NCI-H146 treated with DMSO at 0.1 percent for 48 hours (cell line): ENCODE results near the gene GATA3.

Source experiments
- DNase-seq: peaks from one replicate; lab custom pipeline; 2025; ENCODE audit not compliant: unreplicated experiment; lab: John Stamatoyannopoulos, UW

Gene GATA3

DNA sequence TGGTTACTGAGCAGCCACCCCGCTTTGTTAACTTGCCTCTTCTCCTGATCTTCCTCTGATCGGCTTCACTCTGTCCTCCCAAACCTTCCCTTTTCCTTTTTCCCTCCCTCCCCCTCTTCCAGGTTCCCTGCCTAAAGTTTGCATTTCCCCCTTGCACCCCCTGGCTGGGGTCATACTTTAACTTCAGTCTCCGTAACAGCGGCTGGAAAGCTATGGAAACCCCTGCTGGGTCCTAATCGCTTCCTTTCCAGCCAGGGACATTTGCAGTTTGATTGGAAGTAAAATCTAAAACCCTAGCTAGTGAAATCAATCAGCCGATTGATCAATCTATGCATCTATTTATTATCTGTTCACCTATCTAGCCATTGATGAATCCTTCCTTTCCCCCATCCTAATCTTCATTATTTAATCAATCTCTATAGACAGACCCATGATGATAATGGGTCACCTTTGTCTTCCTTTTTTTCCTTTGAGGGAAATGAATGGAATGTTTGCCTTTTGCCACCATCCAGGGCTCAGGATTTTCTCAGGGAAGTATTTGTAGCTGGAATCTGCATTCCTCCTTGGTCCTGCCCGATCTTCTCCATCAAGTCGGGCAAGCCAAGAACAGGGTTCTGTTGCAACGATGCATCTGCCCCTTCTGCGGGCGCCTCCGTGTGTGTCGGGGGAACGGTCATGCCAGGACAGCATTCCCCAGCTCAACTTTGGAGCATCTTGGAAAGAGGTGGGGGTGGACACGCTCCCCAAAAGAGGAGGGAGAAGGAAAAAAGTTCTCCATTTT lies 8.8 kb downstream of the GATA3 start:
- no peak for DNase-seq

GRCh38 chr10:8063935-8064334 lies 9.4 kb downstream of the GATA3 start:
- DNase-seq = no peak

GRCh38 chr10:8064436-8064835 lies 9.9 kb downstream of the GATA3 start:
- DNase-seq = no peak

- DNase-seq = no peak
Observed at GRCh38 chr10:8065651-8066050, 11.2 kb downstream of the GATA3 start.

- DNase-seq = no peak
Observed at GRCh38 chr10:8066124-8066523, 11.6 kb downstream of the GATA3 start.

- no peak for DNase-seq
Observed at GRCh38 chr10:8066797-8067196, 12.3 kb downstream of the GATA3 start.

DNA sequence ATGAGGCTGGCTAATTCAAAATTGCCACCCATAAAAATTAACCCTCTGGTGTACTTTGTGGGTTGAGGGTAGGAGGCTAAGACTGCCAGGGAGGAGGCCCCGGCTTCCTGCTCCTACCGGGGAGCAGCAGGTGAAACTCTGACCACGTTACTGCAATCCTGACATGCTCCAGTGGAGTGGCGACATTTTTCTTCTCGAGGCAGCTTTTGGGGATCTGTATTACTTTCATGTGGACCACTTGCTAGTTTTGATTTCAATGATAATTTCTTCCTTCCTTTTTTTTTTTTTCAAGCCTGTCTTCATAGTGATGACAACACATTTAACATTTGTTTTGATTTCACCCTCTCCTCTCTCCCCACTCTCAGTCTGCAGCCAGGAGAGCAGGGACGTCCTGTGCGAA lies 14.6 kb downstream of the GATA3 start:
- no peak for DNase-seq

DNA sequence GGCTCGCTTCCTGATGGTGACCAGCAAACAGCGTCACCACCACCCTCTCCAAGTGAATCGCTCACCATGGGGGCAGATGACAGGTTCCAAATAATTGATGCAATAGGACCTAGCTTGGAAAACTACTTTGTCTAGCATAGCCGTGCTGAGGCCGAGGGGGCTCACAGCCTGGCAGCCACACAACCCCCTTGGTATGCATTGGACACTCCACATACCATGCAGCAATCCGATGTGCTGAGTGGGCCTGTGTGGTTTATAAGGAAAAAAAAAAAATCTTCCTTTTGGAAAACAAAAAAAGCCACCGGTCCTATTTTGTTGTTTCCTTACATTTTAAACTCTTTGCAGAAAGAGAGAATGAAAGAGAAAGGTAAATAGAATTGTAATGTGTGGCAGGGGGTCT lies 15.1 kb downstream of the GATA3 start:
- DNase-seq = no peak

- no peak for DNase-seq
Observed at GRCh38 chr10:8070440-8070839, 16.0 kb downstream of the GATA3 start.

GRCh38 chr10:8071006-8071405 lies 16.5 kb downstream of the GATA3 start:
- no peak for DNase-seq

DNA sequence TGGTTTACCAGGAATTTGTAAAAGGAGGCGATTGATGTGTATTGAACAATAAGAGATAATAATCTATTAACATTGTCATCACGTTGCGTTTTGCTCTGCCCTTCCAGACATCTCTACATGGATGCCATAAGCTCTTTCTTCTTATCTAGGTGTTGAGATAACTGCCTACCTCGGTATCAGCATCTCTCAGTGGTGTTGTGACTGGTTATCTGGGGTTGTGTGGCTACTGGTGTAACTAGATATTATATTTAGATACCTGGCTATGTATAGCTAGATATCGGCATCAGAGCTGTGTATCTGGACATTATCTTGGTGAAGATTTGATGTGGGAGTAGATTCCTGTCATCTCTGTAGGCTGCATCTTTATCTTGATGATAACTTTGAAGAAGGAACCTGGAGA lies 17.2 kb downstream of the GATA3 start:
- no peak for DNase-seq

GRCh38 chr10:8072211-8072610 lies 17.7 kb downstream of the GATA3 start:
- DNase-seq = no peak

DNA sequence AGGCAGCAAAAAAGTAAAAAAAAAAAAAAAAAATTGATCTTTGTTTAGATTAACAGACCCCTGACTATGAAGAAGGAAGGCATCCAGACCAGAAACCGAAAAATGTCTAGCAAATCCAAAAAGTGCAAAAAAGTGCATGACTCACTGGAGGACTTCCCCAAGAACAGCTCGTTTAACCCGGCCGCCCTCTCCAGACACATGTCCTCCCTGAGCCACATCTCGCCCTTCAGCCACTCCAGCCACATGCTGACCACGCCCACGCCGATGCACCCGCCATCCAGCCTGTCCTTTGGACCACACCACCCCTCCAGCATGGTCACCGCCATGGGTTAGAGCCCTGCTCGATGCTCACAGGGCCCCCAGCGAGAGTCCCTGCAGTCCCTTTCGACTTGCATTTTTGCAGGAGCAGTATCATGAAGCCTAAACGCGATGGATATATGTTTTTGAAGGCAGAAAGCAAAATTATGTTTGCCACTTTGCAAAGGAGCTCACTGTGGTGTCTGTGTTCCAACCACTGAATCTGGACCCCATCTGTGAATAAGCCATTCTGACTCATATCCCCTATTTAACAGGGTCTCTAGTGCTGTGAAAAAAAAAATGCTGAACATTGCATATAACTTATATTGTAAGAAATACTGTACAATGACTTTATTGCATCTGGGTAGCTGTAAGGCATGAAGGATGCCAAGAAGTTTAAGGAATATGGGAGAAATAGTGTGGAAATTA lies 19.4 kb downstream of the GATA3 start:
- no peak for DNase-seq

GRCh38 chr10:8074881-8075280 lies 20.4 kb downstream of the GATA3 start:
- DNase-seq = no peak

GRCh38 chr10:8075282-8076260 lies 21.1 kb downstream of the GATA3 start:
- DNase-seq = no peak

- no peak for DNase-seq
Observed at GRCh38 chr10:8076933-8077332, 22.4 kb downstream of the GATA3 start.

DNA sequence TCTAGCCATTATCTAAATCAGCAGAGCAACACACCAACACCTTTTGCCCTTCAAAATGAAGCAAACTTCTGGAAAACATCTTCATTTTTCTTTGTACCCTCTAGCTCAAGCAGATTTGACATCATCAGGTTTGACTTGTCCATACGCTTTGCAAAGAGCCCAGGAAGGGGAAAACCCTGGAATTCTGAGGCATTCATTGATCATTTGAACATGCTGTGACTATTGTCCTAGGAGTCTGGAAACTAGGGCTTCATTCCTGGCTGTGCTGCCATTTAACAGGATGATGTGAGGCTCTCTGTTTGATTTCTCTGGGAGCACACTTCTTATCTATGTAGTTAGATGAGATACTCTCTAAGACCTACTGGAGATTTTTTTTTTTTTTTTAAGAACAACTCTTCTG lies 23.5 kb downstream of the GATA3 start:
- DNase-seq = no peak

DNA sequence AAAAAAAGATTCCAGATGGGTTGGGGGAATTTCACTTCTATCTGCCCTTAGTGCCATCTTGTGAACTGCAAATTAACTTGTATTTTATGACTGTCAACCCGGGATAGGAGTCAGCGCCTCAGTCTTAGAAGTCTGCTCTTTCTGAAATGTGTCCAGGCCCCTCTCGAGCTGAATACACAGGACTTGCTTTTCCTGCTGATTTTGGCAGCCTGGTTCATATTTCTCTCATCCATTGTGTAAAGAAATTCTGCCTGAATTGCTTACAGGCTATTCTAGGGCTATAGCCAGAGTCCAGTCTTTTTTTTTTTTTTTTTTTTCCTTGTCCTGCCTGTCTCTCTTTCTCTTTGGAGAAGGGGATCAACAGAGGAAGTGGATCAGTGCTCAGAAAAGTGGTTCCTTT lies 24.6 kb downstream of the GATA3 start:
- no peak for DNase-seq

DNA sequence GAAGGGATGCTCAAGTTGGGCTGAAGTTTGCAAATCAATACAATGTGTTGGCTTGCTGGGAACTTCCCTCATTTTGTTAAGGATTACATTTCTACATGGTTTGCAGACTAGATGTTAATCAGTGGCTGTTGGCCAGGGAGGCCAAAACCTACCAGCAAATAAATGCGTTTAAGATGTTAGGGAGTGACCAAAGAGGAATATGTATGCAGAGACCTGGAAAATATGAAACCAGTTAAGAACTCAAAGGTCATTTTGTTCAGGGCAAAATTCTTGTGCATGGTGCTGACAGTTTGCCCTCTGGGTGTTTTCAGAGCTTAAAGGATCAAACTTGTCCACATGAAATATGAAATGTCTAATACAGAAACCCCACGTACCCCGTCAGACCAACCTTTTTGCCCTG lies 30.3 kb downstream of the GATA3 start:
- DNase-seq = no peak

DNA sequence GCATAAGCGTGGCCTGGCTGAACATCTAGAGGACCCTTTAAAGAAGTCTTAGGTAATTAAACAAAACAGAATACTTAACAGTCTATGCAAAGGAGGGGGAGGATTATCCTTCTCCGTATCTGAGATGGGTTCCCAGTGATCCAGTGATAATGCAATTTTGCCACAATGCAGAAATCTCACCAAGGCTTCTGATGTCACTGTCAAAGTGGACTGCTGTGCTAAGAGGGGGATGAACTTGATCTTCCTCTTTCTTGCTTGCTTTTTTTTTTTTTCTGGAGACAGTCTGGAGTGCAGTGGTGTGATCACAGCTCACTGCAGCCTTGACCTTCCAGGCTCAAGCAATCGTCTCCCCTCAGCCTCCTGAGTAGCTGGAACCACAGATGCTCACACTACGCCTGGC lies 30.8 kb downstream of the GATA3 start:
- DNase-seq = no peak

GRCh38 chr10:8086315-8086714 lies 31.8 kb downstream of the GATA3 start:
- DNase-seq = no peak
